ENCODE measurements around the gene ADGRL3.

- TF ChIP-seq CTCF (IDR thresholded peaks at IDR 0.05) (no peak), POLR2A (IDR thresholded peaks at IDR 0.05) (no peak)
Measured at GRCh38 chr4:61628727-61629126, 428.6 kb downstream of the ADGRL3 start.

Measured in thyroid gland (tissue), 4 donors.